Pancreas (tissue), 10 donors: Measurements from ENCODE around the gene GFY. TPM values are rescaled to one million over a fixed set of nuclear protein-coding genes. Genes with fewer than 3 reads are reported as not detected.
"Not testable (repeated sequence)": the region's sequence is repeated elsewhere in the genome, so short reads cannot be mapped to it uniquely, and the experiment has no call there.

Source experiments
- ATAC-seq, 4 donors: fragments of 200-7000 bp; cut with Tn5 transposase; one replicate each; pipeline versions ENCODE4 v1.8.0 to v1.9.1; 2020; ENCODE audit warnings: mild to moderate bottlenecking in 4 of 4, moderate library complexity in 4 of 4
- DNase-seq, 6 donors: peaks; one replicate each; pipeline ENCODE4 v3.0.0-alpha.2; 2020
- FAIRE-seq: peaks from 2 replicates; lab custom pipeline; 2012; peaks lifted over from hg19 to GRCh38; lab: Jason Lieb, UNC
- H3K27ac ChIP-seq, 4 donors: fragments of 200-600 bp; sonication (generic); 1 replicate in 3 of 4; 2 replicates in 1 of 4; pipeline versions ENCODE4 v1.5.0 to v1.8.0; 2020
- H3K27me3 ChIP-seq, 4 donors: fragments of 200-600 bp; one replicate each; pipeline ENCODE4 v1.8.0; 2021
- H3K36me3 ChIP-seq, 3 donors: fragments of 200-600 bp; sonication (generic) in 1 of 3; one replicate each; pipeline versions ENCODE4 v1.5.0 to v1.8.0; 2020 to 2021
- H3K4me1 ChIP-seq, 3 donors: fragments of 200-600 bp; one replicate each; pipeline ENCODE4 v1.8.0; 2021
- H3K4me3 ChIP-seq, 4 donors: fragments of 200-600 bp; sonication (generic) in 2 of 4; one replicate each; pipeline versions ENCODE4 v1.5.0 to v1.8.0; 2020 to 2021
- H3K9me3 ChIP-seq, 4 donors: fragments of 200-600 bp; one replicate each; pipeline ENCODE4 v1.8.0; 2021
- WGBS, 2 donors: extraction: QIAGEN DNeasy Blood & Tissue Kit; methylation state at CpG; one replicate each; pipeline ENCODE4 v1.1.7; 2013; 5-methylcytosine and 5-hydroxymethylcytosine counted together
- intact Hi-C, 3 donors: fragments of 100-400 bp; cut with DNase I; formaldehyde crosslinking; loops; one replicate each; pipeline versions ENCODE4 v1.11.1 to v1.14.2; 2022
- polyA plus RNA-seq, 2 donors: library from polyadenylated mRNA; stranded (reverse); fragments of 200-250 nt; gene quantifications; one replicate each; pipeline ENCODE4 v1.2.3, GENCODE V29; 2013
- total RNA-seq, 6 donors: library from RNA; stranded (reverse); fragmentation: NEBNext Ultra II Directional in 4 of 6; extraction: Animal tissue kit (Norgen Biotek cat#: 25700) in 4 of 6; gene quantifications; one replicate each; pipeline versions ENCODE4 v1.2.1 to v1.2.4, GENCODE V29; 2021 to 2023
- TF ChIP-seq, protein P1 (sequence below), 4 donors: fragments of 200-600 bp; sonication (generic) in 3 of 4; IDR thresholded peaks; one replicate each; pipeline versions ENCODE4 v1.5.0 to v1.8.0; 2021; ENCODE audit warnings: antibody characterized with exemption in 4 of 4
- donor health status: healthy with polysubstance abuse.
- donor health status: DM: no; HTN: no; CAD: no; lungs with moderate emphysema.
- donor health status: DM: no; HTN: no; CAD: no.
- donor health status: control.
- donor health status: control.
- donor health status: Bipolar disorder and iron deficiency.
- donor health status: DM: yes; HTN: yes; CAD: no.
- donor health status: DM: no; HTN: no; CAD: no.
- donor health status: DM: no; HTN: no; CAD: no.
- donor health status: DM: yes; HTN: yes; CAD: no.

GFY gene
- total and polyA plus RNA-seq, 8 donors: not detected

- H3K4me3 ChIP-seq: no peak overlapping the region
- WGBS, 2 donors: 86 to 92% methylated on average over 5 of the region's 5 CpGs
- no peaks in the 10 kb centered on the region for H3K27me3 ChIP-seq
- H3K9me3 ChIP-seq: no peaks in the 10 kb centered on the region
- intact Hi-C loops: no loop called here
- FAIRE-seq (no peak), DNase-seq (no peak), ATAC-seq (no peak)
- TF ChIP-seq, protein P1, sequence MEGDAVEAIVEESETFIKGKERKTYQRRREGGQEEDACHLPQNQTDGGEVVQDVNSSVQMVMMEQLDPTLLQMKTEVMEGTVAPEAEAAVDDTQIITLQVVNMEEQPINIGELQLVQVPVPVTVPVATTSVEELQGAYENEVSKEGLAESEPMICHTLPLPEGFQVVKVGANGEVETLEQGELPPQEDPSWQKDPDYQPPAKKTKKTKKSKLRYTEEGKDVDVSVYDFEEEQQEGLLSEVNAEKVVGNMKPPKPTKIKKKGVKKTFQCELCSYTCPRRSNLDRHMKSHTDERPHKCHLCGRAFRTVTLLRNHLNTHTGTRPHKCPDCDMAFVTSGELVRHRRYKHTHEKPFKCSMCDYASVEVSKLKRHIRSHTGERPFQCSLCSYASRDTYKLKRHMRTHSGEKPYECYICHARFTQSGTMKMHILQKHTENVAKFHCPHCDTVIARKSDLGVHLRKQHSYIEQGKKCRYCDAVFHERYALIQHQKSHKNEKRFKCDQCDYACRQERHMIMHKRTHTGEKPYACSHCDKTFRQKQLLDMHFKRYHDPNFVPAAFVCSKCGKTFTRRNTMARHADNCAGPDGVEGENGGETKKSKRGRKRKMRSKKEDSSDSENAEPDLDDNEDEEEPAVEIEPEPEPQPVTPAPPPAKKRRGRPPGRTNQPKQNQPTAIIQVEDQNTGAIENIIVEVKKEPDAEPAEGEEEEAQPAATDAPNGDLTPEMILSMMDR (IDR thresholded peaks at IDR 0.05): no peak
- H3K4me1 ChIP-seq: peaks cover 0 to 4% (median 0%) of the 10 kb centered on the region in 3 donors
- H3K27ac ChIP-seq: peak overlapping the region in 1 of 4 donors; percentile 41
- peaks cover 0 to 12% (median 0%) of the 10 kb centered on the region in 3 donors for H3K36me3 ChIP-seq
These were observed 31.1 kb downstream of the GFY start for GRCh38 chr19:49456326-49456725.

GRCh38 chr19:49458567-49458903 lies 33.3 kb downstream of the GFY start:
- no peak for FAIRE-seq

DNA sequence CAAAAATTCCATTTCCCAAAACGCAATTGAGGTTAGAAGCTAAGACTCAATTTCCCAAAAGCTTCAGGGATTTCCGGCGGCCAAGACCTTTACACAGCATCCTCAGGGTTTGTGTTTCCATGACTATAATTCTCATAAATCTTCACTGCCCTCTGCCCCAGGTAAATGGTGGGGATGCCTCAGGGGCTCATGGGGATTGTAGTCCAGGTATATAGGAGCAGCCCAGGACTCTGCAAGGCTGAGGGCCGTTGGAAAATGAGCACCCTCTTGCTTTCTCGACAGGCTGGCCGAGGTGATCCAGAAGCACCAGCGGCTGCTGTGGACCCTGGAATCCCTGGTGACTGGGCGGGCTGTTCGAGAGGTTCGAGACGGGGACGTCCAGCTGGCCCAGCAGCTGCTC lies 34.2 kb downstream of the GFY start:
- H3K27me3 ChIP-seq: no peaks in the 10 kb centered on the region
- H3K27ac ChIP-seq: no peak overlapping the region
- WGBS, 2 donors: 91 to 92% methylated on average over 12 of the region's 12 CpGs
- FAIRE-seq (no peak), ATAC-seq (no peak), DNase-seq (no peak)
- TF ChIP-seq, protein P1 (IDR thresholded peaks at IDR 0.05): no peak
- H3K36me3 ChIP-seq: peaks cover 0 to 12% (median 0%) of the 10 kb centered on the region in 3 donors
- no peak overlapping the region for H3K4me3 ChIP-seq
- intact Hi-C loops: no loop called here
- H3K9me3 ChIP-seq: no peaks in the 10 kb centered on the region
- H3K4me1 ChIP-seq: peaks cover 0 to under 1% (median 0%) of the 10 kb centered on the region in 3 donors

More at GRCh38 chr19:49458567-49458903, 33.3 kb downstream of the GFY start:
- 93 to 95% methylated on average over 5 of the region's 5 CpGs for WGBS, 2 donors
- TF ChIP-seq, protein P1 (IDR thresholded peaks at IDR 0.05): no peak
- peaks cover 0 to 12% (median 0%) of the 10 kb centered on the region in 3 donors for H3K36me3 ChIP-seq
- no peak for DNase-seq
- no peak for ATAC-seq
- no peak overlapping the region for H3K4me3 ChIP-seq
- H3K4me1 ChIP-seq: peaks cover 0 to 4% (median 0%) of the 10 kb centered on the region in 3 donors
- H3K9me3 ChIP-seq: no peaks in the 10 kb centered on the region
- no peaks in the 10 kb centered on the region for H3K27me3 ChIP-seq
- peak overlapping the region in 1 of 4 donors; percentile 5 for H3K27ac ChIP-seq
- intact Hi-C loops: no loop called here

- H3K27ac ChIP-seq, H3K9me3 ChIP-seq, H3K4me1 ChIP-seq, ATAC-seq, H3K27me3 ChIP-seq, DNase-seq, H3K4me3 ChIP-seq, intact Hi-C loops, FAIRE-seq: not testable (repeated sequence)
- H3K36me3 ChIP-seq: peaks cover 0 to 12% (median 0%) of the 10 kb centered on the region in 3 donors
- 0% methylated on average over 1 of the region's 1 CpG; no CpG with 5 or more reads in 1 of the 2 donors for WGBS, 2 donors
These were observed 35.9 kb downstream of the GFY start for GRCh38 chr19:49461130-49461529.

DNA sequence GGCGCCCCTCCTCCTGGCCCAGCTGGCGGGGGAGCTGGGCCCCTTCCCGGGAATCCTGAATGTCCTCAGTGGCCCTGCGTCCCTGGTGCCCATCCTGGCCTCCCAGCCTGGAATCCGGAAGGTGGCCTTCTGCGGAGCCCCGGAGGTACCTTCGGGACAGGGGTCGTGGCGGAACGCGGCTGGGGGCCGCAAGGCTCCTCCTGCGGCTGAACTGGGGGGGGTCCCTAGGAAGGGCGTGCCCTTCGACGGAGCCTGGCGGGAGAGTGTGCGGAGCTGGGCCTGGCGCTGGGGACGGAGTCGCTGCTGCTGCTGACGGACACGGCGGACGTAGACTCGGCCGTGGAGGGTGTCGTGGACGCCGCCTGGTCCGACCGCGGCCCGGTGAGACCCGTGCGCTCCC lies 36.5 kb downstream of the GFY start:
- no peak for ATAC-seq
- Histone ChIP-seq H3K36me3 (peaks cover 0 to 12% (median 0%) of the 10 kb centered on the region in 3 donors), H3K27me3 (no peaks in the 10 kb centered on the region), H3K4me1 (no peaks in the 10 kb centered on the region), H3K9me3 (no peaks in the 10 kb centered on the region), H3K27ac (no peak overlapping the region), H3K4me3 (no peak overlapping the region)
- no peak for FAIRE-seq
- no peak for DNase-seq
- WGBS, 2 donors: 97 to 99% methylated on average over 32 to 37 of the region's 37 CpGs
- TF ChIP-seq, protein P1 (IDR thresholded peaks at IDR 0.05): no peak
- intact Hi-C loops: no loop called here
